Thyroid gland (tissue), 4 donors: ENCODE measurements around the gene GRK1. TPM values are rescaled to one million over a fixed set of nuclear protein-coding genes. Genes with fewer than 3 reads are reported as not detected.

Source experiments
- DNase-seq, 2 donors: peaks; one replicate each; pipeline ENCODE4 v3.0.0-alpha.2; 2019
- H3K27ac ChIP-seq, 3 donors: fragments of 200-600 bp; sonication (generic); 1 replicate in 2 of 3; 2 replicates in 1 of 3; pipeline ENCODE4 v1.5.1; 2016 to 2019; ENCODE audit warnings: mild to moderate bottlenecking in 1 of 3, moderate library complexity in 1 of 3
- H3K27me3 ChIP-seq: fragments of 200-600 bp; sonication (generic); one replicate; pipeline ENCODE4 v1.5.1; 2019
- H3K36me3 ChIP-seq, 2 donors: fragments of 200-600 bp; sonication (generic); one replicate each; pipeline ENCODE4 v1.5.1; 2016 to 2019
- H3K4me1 ChIP-seq, 2 donors: fragments of 200-600 bp; sonication (generic); one replicate each; pipeline ENCODE4 v1.5.1; 2017 to 2019
- H3K4me3 ChIP-seq, 3 donors: fragments of 200-600 bp; sonication (generic); replicated peaks in 1 of 3; 1 replicate in 2 of 3; 2 replicates in 1 of 3; pipeline ENCODE4 v1.5.1; 2016; ENCODE audit warnings: mild to moderate bottlenecking in 1 of 3
- H3K9me3 ChIP-seq: fragments of 200-600 bp; sonication (generic); one replicate; pipeline ENCODE4 v1.5.1; 2017
- POLR2A ChIP-seq, 2 donors: fragments of 450-650 bp; IDR thresholded peaks; one replicate each; pipeline ENCODE4 v1.6.1; 2017; ENCODE audit warnings: antibody characterized with exemption in 2 of 2, mild to moderate bottlenecking in 2 of 2, moderate library complexity in 1 of 2
- WGBS, 2 donors: methylation state at CpG; one replicate each; pipeline ENCODE4 v1.1.5; 2017; 5-methylcytosine and 5-hydroxymethylcytosine counted together
- intact Hi-C: fragments of 100-400 bp; cut with DNase I; formaldehyde crosslinking; loops from one replicate; pipeline ENCODE4 v1.15.1; 2023
- total RNA-seq, 4 donors: library from RNA; depleted of rRNA; stranded (reverse); fragments of >200 nt; gene quantifications; one replicate each; pipeline ENCODE4 v1.2.3, GENCODE V29; 2016
- TF ChIP-seq, protein P1 (sequence below), 6 experiments: fragments of 200-600 bp in 3 of 6; fragments of 450-650 bp in 3 of 6; sonication (generic) in 3 of 6; IDR thresholded peaks; one replicate each; pipeline ENCODE4 v1.5.1; 2016 to 2019; ENCODE audit warnings: antibody characterized with exemption in 6 of 6, mild to moderate bottlenecking in 2 of 6, inconsistent platforms in 1 of 6, moderate library complexity in 1 of 6

The GRK1 gene
- total RNA-seq, 4 donors from 2014 or later = 2.0 to 17.9 (median 2.7) TPM

DNA sequence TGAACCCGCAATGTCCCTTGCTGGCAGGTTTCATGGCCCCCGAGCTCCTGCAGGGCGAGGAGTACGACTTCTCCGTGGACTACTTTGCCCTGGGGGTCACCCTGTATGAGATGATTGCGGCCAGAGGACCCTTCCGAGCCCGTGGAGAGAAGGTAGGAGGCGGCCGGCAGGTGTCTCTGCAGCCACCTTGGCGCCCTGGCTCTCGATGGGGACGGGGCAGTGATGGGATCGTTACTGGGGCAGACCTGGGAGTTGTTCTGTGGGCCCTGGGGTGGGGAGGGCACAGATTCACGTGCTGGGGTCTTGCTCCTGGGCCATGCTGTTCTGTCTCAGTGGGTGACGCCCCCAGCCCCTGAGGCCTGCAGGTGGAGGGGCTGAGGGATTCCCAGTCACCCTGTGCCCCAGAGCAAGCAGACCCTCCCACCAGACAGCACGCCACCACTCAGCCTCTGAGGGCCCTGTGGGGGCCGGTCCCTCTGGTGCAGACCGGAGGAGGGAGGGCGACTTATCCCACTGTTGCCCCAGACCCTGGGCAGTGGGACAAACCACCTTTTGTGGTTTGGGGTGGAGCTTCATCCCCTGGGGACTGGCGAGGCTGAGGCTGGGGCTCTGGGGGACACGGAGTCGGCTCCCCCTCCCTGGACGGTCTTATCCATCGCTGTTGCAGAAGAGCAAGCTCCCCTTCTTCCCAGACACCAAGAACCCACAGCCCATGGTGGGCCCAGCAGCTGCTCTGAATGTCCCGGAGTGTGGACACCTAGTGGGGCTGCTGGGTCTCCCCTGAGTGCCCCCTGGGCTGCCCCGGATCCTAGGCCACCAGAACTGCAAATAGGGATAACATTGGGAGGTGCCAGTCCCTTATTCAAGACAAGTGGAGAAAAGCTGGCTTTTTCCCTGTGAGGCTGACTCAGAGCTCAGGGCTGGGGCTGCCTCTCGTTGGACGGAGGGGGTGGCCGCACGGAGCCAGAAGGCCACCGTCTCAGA lies 64.5 kb downstream of the GRK1 start:
- 89 to 90% methylated on average over 18 to 20 of the region's 32 CpGs for WGBS, 2 donors
- peaks cover 0 to 4% of the 10 kb centered on the region in 2 donors for H3K4me1 ChIP-seq
- no peak for DNase-seq
- no peak for TF ChIP-seq POLR2A (IDR thresholded peaks at IDR 0.05)
- TF ChIP-seq, protein P1, sequence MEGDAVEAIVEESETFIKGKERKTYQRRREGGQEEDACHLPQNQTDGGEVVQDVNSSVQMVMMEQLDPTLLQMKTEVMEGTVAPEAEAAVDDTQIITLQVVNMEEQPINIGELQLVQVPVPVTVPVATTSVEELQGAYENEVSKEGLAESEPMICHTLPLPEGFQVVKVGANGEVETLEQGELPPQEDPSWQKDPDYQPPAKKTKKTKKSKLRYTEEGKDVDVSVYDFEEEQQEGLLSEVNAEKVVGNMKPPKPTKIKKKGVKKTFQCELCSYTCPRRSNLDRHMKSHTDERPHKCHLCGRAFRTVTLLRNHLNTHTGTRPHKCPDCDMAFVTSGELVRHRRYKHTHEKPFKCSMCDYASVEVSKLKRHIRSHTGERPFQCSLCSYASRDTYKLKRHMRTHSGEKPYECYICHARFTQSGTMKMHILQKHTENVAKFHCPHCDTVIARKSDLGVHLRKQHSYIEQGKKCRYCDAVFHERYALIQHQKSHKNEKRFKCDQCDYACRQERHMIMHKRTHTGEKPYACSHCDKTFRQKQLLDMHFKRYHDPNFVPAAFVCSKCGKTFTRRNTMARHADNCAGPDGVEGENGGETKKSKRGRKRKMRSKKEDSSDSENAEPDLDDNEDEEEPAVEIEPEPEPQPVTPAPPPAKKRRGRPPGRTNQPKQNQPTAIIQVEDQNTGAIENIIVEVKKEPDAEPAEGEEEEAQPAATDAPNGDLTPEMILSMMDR (IDR thresholded peaks at IDR 0.05) = no peak
- H3K9me3 ChIP-seq = no peaks in the 10 kb centered on the region
- intact Hi-C loops = no loop called here
- no peak overlapping the region for H3K27ac ChIP-seq
- H3K36me3 ChIP-seq = no peaks in the 10 kb centered on the region
- no peaks in the 10 kb centered on the region for H3K27me3 ChIP-seq
- no peak overlapping the region for H3K4me3 ChIP-seq

DNA sequence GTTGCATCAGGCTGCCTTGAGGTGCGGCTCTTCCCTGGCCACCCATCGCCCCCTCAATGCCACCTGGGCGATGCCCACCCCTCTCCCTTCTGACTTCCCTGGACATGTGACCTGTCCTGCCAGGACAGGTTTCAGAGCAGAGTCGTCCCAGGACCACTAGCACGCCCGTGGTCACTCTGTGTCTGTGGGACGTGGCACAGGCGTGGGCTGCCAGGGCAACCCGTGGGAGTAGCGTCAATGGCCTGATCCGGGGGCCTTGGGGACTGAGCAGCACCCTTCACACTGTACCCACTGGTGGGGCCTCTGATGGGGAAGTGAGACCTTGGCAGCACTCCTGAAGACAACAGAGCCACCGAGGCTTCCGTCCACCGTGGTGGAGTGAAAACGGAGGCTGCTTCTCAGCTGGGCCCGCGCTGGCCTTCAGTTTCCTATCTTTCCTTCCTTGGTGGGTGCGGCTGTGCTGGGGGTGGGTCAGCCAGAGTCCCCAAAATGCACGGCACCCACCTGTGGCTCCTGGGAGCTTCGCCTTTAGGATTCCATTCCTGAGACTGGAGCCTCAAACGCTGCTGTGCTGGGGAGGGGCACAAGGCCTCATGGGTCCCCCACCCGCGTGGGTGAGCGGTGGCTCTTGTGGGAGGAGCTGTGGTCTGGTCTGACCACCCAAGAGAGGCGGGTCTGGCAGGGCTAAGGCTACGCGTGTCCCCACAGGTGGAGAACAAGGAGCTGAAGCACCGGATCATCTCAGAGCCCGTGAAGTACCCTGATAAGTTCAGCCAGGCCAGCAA lies 65.3 kb downstream of the GRK1 start:
- Histone ChIP-seq H3K36me3 (no peaks in the 10 kb centered on the region), H3K4me1 (no peaks in the 10 kb centered on the region), H3K27ac (no peak overlapping the region), H3K9me3 (no peaks in the 10 kb centered on the region), H3K4me3 (no peak overlapping the region), H3K27me3 (no peaks in the 10 kb centered on the region)
- DNase-seq = no peak
- TF ChIP-seq POLR2A (IDR thresholded peaks at IDR 0.05) = no peak
- TF ChIP-seq, protein P1 (IDR thresholded peaks at IDR 0.05) = no peak
- WGBS, 2 donors = 85 to 92% methylated on average over 11 to 20 of the region's 29 CpGs
- intact Hi-C loops = no loop called here

DNA sequence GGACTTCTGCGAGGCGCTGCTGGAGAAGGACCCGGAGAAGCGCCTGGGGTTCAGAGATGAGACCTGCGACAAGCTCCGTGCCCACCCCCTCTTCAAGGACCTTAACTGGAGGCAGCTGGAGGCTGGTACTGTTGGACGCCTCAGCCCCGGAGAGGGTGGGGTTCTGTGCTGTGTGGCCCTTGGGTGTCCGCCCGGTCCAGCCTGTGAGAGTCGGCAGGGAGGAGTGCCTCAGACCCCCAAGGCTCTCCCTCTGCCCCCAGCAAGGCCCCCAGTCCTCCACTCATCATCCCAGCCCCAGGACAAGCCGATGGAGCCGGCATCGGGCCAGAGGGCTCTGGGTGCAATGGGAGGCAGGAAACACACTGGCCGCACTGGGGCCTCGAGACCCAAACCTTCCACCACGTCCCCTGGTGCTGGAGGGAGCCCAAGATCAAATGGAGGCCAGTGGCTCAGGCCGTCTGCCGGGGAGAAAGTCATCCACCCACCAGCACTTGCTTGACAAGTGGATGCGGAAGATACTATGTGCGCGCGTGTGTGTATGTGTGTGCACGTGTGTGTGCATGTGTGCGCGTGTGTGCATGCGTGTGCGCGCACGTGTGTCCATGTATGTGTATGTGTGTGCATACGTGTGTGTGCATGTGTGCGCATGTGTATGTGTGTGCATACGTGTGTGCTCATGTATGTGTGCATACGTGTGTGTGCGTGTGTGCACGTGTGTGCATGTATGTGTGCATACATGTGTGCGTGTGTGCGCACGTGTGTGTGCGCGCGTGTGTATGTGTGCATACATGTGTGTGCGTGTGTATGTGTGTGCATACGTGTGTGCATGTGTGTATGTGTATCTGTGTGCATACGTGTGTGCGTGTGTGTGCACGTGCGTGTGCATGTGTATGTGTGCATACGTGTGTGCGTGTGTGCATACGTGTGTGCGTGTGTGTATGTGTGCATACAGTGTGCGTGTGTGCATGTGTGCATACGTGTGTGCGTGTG lies 66.2 kb downstream of the GRK1 start:
- no peaks in the 10 kb centered on the region for H3K4me1 ChIP-seq
- intact Hi-C loops = no loop called here
- H3K27me3 ChIP-seq = no peaks in the 10 kb centered on the region
- H3K4me3 ChIP-seq = no peak overlapping the region
- H3K36me3 ChIP-seq = no peaks in the 10 kb centered on the region
- 89 to 92% methylated on average over 33 to 47 of the region's 55 CpGs for WGBS, 2 donors
- no peak for DNase-seq
- no peak for TF ChIP-seq POLR2A (IDR thresholded peaks at IDR 0.05)
- TF ChIP-seq, protein P1 (IDR thresholded peaks at IDR 0.05) = no peak
- no peak overlapping the region for H3K27ac ChIP-seq
- H3K9me3 ChIP-seq = no peaks in the 10 kb centered on the region

DNA sequence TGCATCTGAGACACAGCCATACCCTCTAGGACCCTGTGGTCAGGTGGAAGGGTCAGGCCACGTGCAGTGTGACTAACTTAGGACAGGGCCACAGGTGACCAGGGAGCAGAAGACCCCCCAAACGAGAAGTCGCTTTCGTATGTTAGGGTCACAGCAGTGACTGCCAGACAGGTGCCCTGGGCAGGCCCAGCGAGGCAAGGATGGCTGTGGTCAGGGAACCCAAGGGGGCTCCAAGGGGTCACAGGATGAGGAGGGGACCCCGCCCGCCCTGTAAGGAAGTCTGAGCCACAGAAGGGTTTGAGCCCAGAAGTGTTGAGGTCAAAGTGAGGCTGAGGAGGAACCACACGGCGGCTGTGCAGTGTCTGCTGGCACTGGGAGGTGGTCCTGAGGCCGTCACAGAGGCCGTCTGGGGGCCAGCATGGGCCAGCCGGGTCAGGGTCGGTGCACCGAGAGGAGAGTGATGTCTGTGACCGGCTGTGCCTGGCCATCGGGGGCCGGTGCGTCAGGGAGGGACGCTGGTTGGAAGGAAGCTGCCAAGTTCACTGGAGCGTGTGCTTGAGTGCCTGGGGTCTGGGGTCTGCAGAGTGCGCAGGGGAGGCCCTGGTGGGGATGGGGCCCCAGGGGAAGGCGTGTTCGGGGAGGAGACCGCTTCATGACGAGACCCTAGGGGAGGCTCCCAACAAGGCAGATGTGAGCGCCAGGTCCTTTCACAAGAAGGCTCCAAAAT lies 67.2 kb downstream of the GRK1 start:
- Histone ChIP-seq H3K36me3 (no peaks in the 10 kb centered on the region), H3K4me3 (no peak overlapping the region), H3K9me3 (no peaks in the 10 kb centered on the region), H3K27me3 (no peaks in the 10 kb centered on the region), H3K4me1 (no peaks in the 10 kb centered on the region), H3K27ac (no peak overlapping the region)
- WGBS, 2 donors = 81 to 91% methylated on average over 24 to 26 of the region's 26 CpGs
- TF ChIP-seq, protein P1 (IDR thresholded peaks at IDR 0.05) = no peak
- no peak for TF ChIP-seq POLR2A (IDR thresholded peaks at IDR 0.05)
- intact Hi-C loops = no loop called here
- no peak for DNase-seq
